ENCODE measurements around the gene HSPB1. TPM values are rescaled to one million over a fixed set of nuclear protein-coding genes. Genes with fewer than 3 reads are reported as not detected.
A peak's percentile ranks its signal among the peaks of the same experiment; 100 is the strongest.

The HSPB1 gene
- total and polyA plus RNA-seq, 2 donors (not counting 1 experiment from before 2014, with no cell fraction given) = 34.0 to 343 TPM

- no peak overlapping the region for H3K9ac ChIP-seq (ENCODE audit: low read length)
- no peak overlapping the region for H3K4me3 Mint-ChIP-seq
- no peaks in the 10 kb centered on the region for H3K79me2 ChIP-seq (ENCODE audit: control insufficient read depth, insufficient read depth, low read length)
- DNase-seq = no peak
- CTCF ChIA-PET = interaction anchor here (0.7 to 1.1 kb wide), 4 partner anchors 23 to 1607 kb away, joined by 3 read pairs; no protein-coding TSS in a partner anchor
- H3K9me3 ChIP-seq (ENCODE audit: control extremely low read depth in 1 of 3, control insufficient read depth in 2 of 3, insufficient read depth in 1 of 3, low read length in 2 of 3) = peaks cover 0 to 22% (median 0%) of the 10 kb centered on the region in 3 donors
- H2AFZ ChIP-seq (ENCODE audit: insufficient read depth, low read depth, low read length, poor library complexity, severe bottlenecking) = no peak overlapping the region
- POLR2A ChIA-PET = no interaction called here
- H3K27ac ChIP-seq (ENCODE audit: low read length in 2 of 2) = no peak overlapping the region
- TF ChIP-seq EZH2 (IDR thresholded peaks at IDR 0.05; ENCODE audit: borderline replicate concordance, insufficient read depth, low read depth, low read length, poor library complexity, severe bottlenecking) (no peak), CTCF (IDR thresholded peaks at IDR 0.05) (no peak)
- no peaks in the 10 kb centered on the region for H3K9me3 Mint-ChIP-seq (ENCODE audit: insufficient read depth)
- H3K4me1 Mint-ChIP-seq = peaks cover 5% of the 10 kb centered on the region
- peaks cover 9% of the 10 kb centered on the region in 2 donors for H3K4me1 ChIP-seq (ENCODE audit: control insufficient read depth in 2 of 2, insufficient read depth in 2 of 2, low read length in 2 of 2)
- H3K27me3 ChIP-seq (replicated peaks in 1 of 4; ENCODE audit: control extremely low read depth in 1 of 4, control insufficient read depth in 3 of 4, insufficient read depth in 4 of 4, low read length in 3 of 4) = peaks cover 0 to 51% (median 15%) of the 10 kb centered on the region in 4 experiments
- ATAC-seq (ENCODE audit: low read depth) = no peak
- intact Hi-C loops (cut with micrococcal nuclease) = loop anchor here (2.0 kb wide), 1 partner anchor 83 kb away; no protein-coding TSS in a partner anchor
- no peak overlapping the region for H3K4me3 ChIP-seq (ENCODE audit: control extremely low read depth in 1 of 5, extremely low read depth in 1 of 5, insufficient read depth in 1 of 5, low read depth in 2 of 5, low read length in 4 of 5)
- no peak overlapping the region for H3K4me2 ChIP-seq (replicated peaks; ENCODE audit: low read depth, low read length, poor library complexity, severe bottlenecking)
- H3K27ac Mint-ChIP-seq = no peak overlapping the region
- H4K20me1 ChIP-seq (ENCODE audit: control insufficient read depth, insufficient read depth, low read length, poor library complexity, severe bottlenecking) = no peaks in the 10 kb centered on the region
- 84% methylated on average over 4 of the region's 4 CpGs for WGBS (ENCODE audit: insufficient coverage)
- H3K36me3 ChIP-seq (replicated peaks in 1 of 2; ENCODE audit: control extremely low read depth in 1 of 2, control insufficient read depth in 1 of 2, extremely low read depth in 1 of 2, insufficient read depth in 2 of 2, low read length in 1 of 2) = no peaks in the 10 kb centered on the region
- peaks cover 30% of the 10 kb centered on the region for H3K27me3 Mint-ChIP-seq
These were observed 40.5 kb upstream of the HSPB1 start for GRCh38 chr7:76261931-76262330.

GRCh38 chr7:76262683-76263402 is 39.6 kb upstream of the HSPB1 start:
- POLR2A ChIA-PET = no interaction called here

More at GRCh38 chr7:76262683-76263402, 39.6 kb upstream of the HSPB1 start:
- no peak overlapping the region for H2AFZ ChIP-seq (ENCODE audit: insufficient read depth, low read depth, low read length, poor library complexity, severe bottlenecking)
- H3K36me3 ChIP-seq (replicated peaks in 1 of 2; ENCODE audit: control extremely low read depth in 1 of 2, control insufficient read depth in 1 of 2, extremely low read depth in 1 of 2, insufficient read depth in 2 of 2, low read length in 1 of 2) = no peaks in the 10 kb centered on the region
- no peak overlapping the region for H3K4me3 Mint-ChIP-seq
- H3K27ac ChIP-seq (ENCODE audit: low read length in 2 of 2) = no peak overlapping the region
- no peaks in the 10 kb centered on the region for H3K9me3 Mint-ChIP-seq (ENCODE audit: insufficient read depth)
- peaks cover 0 to 17% (median 0%) of the 10 kb centered on the region in 3 donors for H3K9me3 ChIP-seq (ENCODE audit: control extremely low read depth in 1 of 3, control insufficient read depth in 2 of 3, insufficient read depth in 1 of 3, low read length in 2 of 3)
- intact Hi-C loops (cut with micrococcal nuclease) = loop anchor here (1.0 to 2.0 kb wide), 2 partner anchors 51 to 84 kb away; no protein-coding TSS in a partner anchor
- no peaks in the 10 kb centered on the region for H4K20me1 ChIP-seq (ENCODE audit: control insufficient read depth, insufficient read depth, low read length, poor library complexity, severe bottlenecking)
- H3K27ac Mint-ChIP-seq = no peak overlapping the region
- WGBS (ENCODE audit: insufficient coverage) = 93% methylated on average over 3 of the region's 7 CpGs
- H3K27me3 ChIP-seq (replicated peaks in 1 of 4; ENCODE audit: control extremely low read depth in 1 of 4, control insufficient read depth in 3 of 4, insufficient read depth in 4 of 4, low read length in 3 of 4) = peaks cover 0 to 52% (median 16%) of the 10 kb centered on the region in 4 experiments
- TF ChIP-seq EZH2 (IDR thresholded peaks at IDR 0.05; ENCODE audit: borderline replicate concordance, insufficient read depth, low read depth, low read length, poor library complexity, severe bottlenecking) (no peak), CTCF (IDR thresholded peaks at IDR 0.05) (peak; percentile 73)
- DNase-seq = peak; percentile 46
- H3K4me3 ChIP-seq (ENCODE audit: control extremely low read depth in 1 of 5, extremely low read depth in 1 of 5, insufficient read depth in 1 of 5, low read depth in 2 of 5, low read length in 4 of 5) = no peak overlapping the region
- H3K4me1 ChIP-seq (ENCODE audit: control insufficient read depth in 2 of 2, insufficient read depth in 2 of 2, low read length in 2 of 2) = peaks cover 14 to 15% of the 10 kb centered on the region in 2 donors
- no peak overlapping the region for H3K9ac ChIP-seq (ENCODE audit: low read length)
- no peaks in the 10 kb centered on the region for H3K79me2 ChIP-seq (ENCODE audit: control insufficient read depth, insufficient read depth, low read length)
- H3K27me3 Mint-ChIP-seq = peaks cover 25% of the 10 kb centered on the region
- ATAC-seq (ENCODE audit: low read depth) = no peak
- peaks cover 8% of the 10 kb centered on the region for H3K4me1 Mint-ChIP-seq
- CTCF ChIA-PET = interaction anchor here (0.7 to 2.4 kb wide), 5 partner anchors 22 to 84 kb away, joined by 3 to 10 read pairs (median 4); no protein-coding TSS in a partner anchor
- H3K4me2 ChIP-seq (replicated peaks; ENCODE audit: low read depth, low read length, poor library complexity, severe bottlenecking) = no peak overlapping the region
